ENCODE results near the gene KCNIP4. TPM values are rescaled to one million over a fixed set of nuclear protein-coding genes. Genes with fewer than 3 reads are reported as not detected.

KCNIP4 gene
- total and polyA plus RNA-seq, 10 of the 15 experiments (the other 5 are each of a cell fraction or from before 2014, with no cell fraction given), result 0.03 to 0.23 (median 0.13) TPM; not detected in 7

DNA sequence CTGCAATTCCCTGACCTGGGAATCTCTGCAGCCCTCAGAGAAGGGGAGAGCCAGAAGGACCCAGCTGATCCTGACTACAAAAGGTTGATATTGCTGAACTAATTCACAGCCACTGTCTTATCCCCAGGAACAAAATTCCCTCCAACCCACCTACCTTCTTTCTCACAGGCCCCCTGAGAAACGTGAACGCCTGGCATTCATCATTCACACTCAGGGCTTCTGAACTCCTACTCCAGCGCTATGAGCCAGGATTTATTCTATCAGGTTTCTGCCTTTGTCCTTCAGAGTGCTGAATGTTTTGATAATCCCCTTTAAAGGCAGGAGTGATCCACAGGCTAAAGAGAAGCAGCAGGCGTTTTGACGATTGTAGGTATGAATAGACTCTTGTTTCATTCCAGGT is 76.5 kb downstream of the KCNIP4 start:
- no peak overlapping the region for H3K4me2 ChIP-seq (ENCODE audit: control insufficient read depth, insufficient read depth)
- H3K27me3 ChIP-seq (replicated peaks in 1 of 2; ENCODE audit: control insufficient read depth in 2 of 2, insufficient read depth in 2 of 2, low read length in 1 of 2), result no peaks in the 10 kb centered on the region
- BruUV-seq (replicated peaks), result no TSS peak
- intact Hi-C loops (cut with micrococcal nuclease; ENCODE audit: unreplicated experiment) (no loop called here), in situ Hi-C loops (cut with MboI) (no loop called here)
- RAD21 ChIA-PET (ENCODE audit: unreplicated experiment), result no interaction called here
- FAIRE-seq, result no peak
- H3K27ac ChIP-seq (ENCODE audit: control insufficient read depth, insufficient read depth), result no peak overlapping the region
- H2AFZ ChIP-seq (ENCODE audit: control insufficient read depth, low read depth, low read length), result no peak overlapping the region
- SMC1A ChIA-PET (ENCODE audit: uncharacterized antibody, unreplicated experiment), result no interaction called here
- H3K79me2 ChIP-seq (ENCODE audit: control insufficient read depth, insufficient read depth, low read length), result no peaks in the 10 kb centered on the region
- H3K4me1 ChIP-seq (ENCODE audit: control insufficient read depth, insufficient read depth, low read length), result no peaks in the 10 kb centered on the region
- POLR2A ChIA-PET, result no interaction called here
- 14% methylated on average over 5 of the region's 5 CpGs for whole genome bisulfite sequencing (ENCODE audit: insufficient coverage, insufficient replicate concordance, low lambda C conversion rate, missing lambda C conversion rate)
- H3K9me3 ChIP-seq (replicated peaks; ENCODE audit: control insufficient read depth, insufficient read depth, low read length), result no peaks in the 10 kb centered on the region
- CTCF ChIA-PET, result no interaction called here
- H3K4me3 ChIP-seq, result no peak overlapping the region
- ATAC-seq, result no peak
- H3K9ac ChIP-seq (ENCODE audit: control insufficient read depth, insufficient read depth, low read length), result no peak overlapping the region
- TF ChIP-seq, protein P1, sequence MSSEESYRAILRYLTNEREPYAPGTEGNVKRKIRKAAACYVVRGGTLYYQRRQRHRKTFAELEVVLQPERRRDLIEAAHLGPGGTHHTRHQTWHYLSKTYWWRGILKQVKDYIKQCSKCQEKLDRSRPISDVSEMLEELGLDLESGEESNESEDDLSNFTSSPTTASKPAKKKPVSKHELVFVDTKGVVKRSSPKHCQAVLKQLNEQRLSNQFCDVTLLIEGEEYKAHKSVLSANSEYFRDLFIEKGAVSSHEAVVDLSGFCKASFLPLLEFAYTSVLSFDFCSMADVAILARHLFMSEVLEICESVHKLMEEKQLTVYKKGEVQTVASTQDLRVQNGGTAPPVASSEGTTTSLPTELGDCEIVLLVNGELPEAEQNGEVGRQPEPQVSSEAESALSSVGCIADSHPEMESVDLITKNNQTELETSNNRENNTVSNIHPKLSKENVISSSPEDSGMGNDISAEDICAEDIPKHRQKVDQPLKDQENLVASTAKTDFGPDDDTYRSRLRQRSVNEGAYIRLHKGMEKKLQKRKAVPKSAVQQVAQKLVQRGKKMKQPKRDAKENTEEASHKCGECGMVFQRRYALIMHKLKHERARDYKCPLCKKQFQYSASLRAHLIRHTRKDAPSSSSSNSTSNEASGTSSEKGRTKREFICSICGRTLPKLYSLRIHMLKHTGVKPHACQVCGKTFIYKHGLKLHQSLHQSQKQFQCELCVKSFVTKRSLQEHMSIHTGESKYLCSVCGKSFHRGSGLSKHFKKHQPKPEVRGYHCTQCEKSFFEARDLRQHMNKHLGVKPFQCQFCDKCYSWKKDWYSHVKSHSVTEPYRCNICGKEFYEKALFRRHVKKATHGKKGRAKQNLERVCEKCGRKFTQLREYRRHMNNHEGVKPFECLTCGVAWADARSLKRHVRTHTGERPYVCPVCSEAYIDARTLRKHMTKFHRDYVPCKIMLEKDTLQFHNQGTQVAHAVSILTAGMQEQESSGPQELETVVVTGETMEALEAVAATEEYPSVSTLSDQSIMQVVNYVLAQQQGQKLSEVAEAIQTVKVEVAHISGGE (CRISPR knock-in tag; IDR thresholded peaks at IDR 0.05), result no peak
- no peak for TF ChIP-seq ZZZ3 (IDR thresholded peaks at IDR 0.05; ENCODE audit: control insufficient read depth, insufficient read length, low read depth)
- no peak for TF ChIP-seq TCF12 (IDR thresholded peaks at IDR 0.05; ENCODE audit: low read depth, low read length)
- TF ChIP-seq, protein P2, sequence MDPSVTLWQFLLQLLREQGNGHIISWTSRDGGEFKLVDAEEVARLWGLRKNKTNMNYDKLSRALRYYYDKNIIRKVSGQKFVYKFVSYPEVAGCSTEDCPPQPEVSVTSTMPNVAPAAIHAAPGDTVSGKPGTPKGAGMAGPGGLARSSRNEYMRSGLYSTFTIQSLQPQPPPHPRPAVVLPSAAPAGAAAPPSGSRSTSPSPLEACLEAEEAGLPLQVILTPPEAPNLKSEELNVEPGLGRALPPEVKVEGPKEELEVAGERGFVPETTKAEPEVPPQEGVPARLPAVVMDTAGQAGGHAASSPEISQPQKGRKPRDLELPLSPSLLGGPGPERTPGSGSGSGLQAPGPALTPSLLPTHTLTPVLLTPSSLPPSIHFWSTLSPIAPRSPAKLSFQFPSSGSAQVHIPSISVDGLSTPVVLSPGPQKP (IDR thresholded peaks at IDR 0.05; ENCODE audit: low read depth, low read length), result no peak
- no peak for TF ChIP-seq CREM (IDR thresholded peaks at IDR 0.05; ENCODE audit: low read depth)
- TF ChIP-seq CREB1 (IDR thresholded peaks at IDR 0.05; ENCODE audit: low read depth), result no peak
- no peak for TF ChIP-seq STAT3 (IDR thresholded peaks at IDR 0.05; ENCODE audit: low read depth, low read length)
- TF ChIP-seq SP1 (IDR thresholded peaks at IDR 0.05; ENCODE audit: low read depth, low read length), result no peak
- TF ChIP-seq, protein P3, sequence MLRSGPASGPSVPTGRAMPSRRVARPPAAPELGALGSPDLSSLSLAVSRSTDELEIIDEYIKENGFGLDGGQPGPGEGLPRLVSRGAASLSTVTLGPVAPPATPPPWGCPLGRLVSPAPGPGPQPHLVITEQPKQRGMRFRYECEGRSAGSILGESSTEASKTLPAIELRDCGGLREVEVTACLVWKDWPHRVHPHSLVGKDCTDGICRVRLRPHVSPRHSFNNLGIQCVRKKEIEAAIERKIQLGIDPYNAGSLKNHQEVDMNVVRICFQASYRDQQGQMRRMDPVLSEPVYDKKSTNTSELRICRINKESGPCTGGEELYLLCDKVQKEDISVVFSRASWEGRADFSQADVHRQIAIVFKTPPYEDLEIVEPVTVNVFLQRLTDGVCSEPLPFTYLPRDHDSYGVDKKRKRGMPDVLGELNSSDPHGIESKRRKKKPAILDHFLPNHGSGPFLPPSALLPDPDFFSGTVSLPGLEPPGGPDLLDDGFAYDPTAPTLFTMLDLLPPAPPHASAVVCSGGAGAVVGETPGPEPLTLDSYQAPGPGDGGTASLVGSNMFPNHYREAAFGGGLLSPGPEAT (IDR thresholded peaks at IDR 0.05; ENCODE audit: low read depth), result no peak
- TF ChIP-seq IKZF1 (conservative IDR thresholded peaks at IDR 0.05), result no peak
- TF ChIP-seq WRNIP1 (IDR thresholded peaks at IDR 0.05; ENCODE audit: borderline replicate concordance, low read depth, low read length), result no peak
- no peak for TF ChIP-seq SMARCA5 (IDR thresholded peaks at IDR 0.05)
- TF ChIP-seq BACH1 (IDR thresholded peaks at IDR 0.05; ENCODE audit: borderline replicate concordance), result no peak
- no peak for TF ChIP-seq SMC3 (IDR thresholded peaks at IDR 0.05; ENCODE audit: borderline replicate concordance, low read length)
- TF ChIP-seq, protein P4, sequence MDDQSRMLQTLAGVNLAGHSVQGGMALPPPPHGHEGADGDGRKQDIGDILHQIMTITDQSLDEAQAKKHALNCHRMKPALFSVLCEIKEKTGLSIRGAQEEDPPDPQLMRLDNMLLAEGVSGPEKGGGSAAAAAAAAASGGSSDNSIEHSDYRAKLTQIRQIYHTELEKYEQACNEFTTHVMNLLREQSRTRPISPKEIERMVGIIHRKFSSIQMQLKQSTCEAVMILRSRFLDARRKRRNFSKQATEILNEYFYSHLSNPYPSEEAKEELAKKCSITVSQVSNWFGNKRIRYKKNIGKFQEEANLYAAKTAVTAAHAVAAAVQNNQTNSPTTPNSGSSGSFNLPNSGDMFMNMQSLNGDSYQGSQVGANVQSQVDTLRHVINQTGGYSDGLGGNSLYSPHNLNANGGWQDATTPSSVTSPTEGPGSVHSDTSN (IDR thresholded peaks at IDR 0.05; ENCODE audit: insufficient replicate concordance, low read depth, low read length), result no peak
- TF ChIP-seq PAX8 (IDR thresholded peaks at IDR 0.05), result no peak
- no peak for TF ChIP-seq RBBP5 (conservative IDR thresholded peaks at IDR 0.05)
- TF ChIP-seq SMAD1 (IDR thresholded peaks at IDR 0.05; ENCODE audit: low read depth, partially characterized antibody), result no peak
- H4K20me1 ChIP-seq (ENCODE audit: control insufficient read depth, insufficient read depth), result no peaks in the 10 kb centered on the region
- no peaks in the 10 kb centered on the region for H3K36me3 ChIP-seq (ENCODE audit: control insufficient read depth in 2 of 2, insufficient read depth in 2 of 2, low read length in 1 of 2)
- no peak for DNase-seq (ENCODE audit: low read depth, low spot score)

Data from GM12878 (cell line).